Stimulated activated CD8-positive, alpha-beta memory T cell treated with anti-CD3 and anti-CD28 coated beads, Interleukin-12 subunit alpha, Interleukin-12 subunit beta, amount 100 ng/mL, for 24 hours (primary cell): ENCODE results near the gene TRIL.

Experiments used
- DNase-seq: peaks from one replicate; pipeline ENCODE4 v3.0.0-alpha.2; 2020; ENCODE audit errors: extremely low read depth

TRIL gene, protein sequence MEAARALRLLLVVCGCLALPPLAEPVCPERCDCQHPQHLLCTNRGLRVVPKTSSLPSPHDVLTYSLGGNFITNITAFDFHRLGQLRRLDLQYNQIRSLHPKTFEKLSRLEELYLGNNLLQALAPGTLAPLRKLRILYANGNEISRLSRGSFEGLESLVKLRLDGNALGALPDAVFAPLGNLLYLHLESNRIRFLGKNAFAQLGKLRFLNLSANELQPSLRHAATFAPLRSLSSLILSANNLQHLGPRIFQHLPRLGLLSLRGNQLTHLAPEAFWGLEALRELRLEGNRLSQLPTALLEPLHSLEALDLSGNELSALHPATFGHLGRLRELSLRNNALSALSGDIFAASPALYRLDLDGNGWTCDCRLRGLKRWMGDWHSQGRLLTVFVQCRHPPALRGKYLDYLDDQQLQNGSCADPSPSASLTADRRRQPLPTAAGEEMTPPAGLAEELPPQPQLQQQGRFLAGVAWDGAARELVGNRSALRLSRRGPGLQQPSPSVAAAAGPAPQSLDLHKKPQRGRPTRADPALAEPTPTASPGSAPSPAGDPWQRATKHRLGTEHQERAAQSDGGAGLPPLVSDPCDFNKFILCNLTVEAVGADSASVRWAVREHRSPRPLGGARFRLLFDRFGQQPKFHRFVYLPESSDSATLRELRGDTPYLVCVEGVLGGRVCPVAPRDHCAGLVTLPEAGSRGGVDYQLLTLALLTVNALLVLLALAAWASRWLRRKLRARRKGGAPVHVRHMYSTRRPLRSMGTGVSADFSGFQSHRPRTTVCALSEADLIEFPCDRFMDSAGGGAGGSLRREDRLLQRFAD

DNA sequence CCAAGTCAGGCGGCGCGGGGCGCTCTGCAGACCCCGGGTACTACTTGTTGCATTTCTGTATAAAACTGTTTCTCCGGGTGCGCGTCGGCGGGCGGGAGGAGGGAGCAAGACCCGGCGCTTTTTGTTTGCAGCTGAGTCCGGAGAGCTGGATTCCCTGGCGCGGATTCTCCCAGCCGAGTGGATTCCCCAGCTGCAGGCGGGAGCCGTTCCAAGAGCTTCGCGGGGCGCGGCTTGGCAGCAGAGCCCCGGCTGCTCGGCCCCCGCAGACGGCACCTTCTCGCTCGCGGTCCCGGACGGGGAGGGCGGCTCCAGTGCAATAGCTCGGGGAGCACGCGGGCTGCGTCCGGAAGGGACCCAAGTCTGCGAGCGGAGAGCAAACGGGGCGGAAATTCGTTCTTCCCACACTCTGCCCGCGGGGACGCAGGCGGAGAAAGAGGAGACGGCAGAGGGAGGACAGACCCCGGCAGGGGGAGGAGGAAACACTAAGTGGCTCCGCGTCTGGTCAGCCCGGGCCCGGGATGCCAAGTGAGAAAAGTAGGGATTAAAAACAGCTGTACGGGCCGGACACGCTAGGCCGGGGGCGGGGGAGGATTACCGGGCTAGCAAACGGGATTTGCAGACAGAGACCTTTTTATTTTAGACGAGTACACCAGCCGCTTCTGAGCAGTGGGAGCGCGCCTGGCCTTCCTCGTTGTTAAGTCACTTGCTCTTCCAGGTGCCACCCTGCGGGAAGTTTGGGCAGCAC is at the start of gene TRIL:
TRIL (minus strand) TSS at position 96 of the 745 bp plus-strand sequence. CDS start 284 bp downstream, outside the sequence.
- DNase-seq, result no peak

DNA sequence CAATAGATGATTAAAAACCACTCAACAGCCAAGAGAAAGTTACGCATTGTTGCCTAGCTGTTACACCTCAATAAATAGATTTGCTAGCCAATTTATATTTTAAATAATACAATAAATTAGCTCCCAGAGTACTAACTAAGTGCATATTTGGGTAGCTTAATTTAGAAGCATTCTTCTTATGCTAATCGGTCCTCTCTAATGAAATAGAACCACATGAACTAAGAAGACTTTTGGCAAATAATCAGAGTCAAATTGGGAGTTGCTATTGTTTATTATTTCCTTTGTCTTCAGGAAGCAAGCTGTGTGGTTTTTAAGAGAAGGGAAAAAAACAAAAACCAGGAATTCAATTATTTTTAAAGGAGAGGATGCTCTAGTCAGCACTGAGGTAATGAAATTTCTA is 49.0 kb upstream of the TRIL start:
- no peak for DNase-seq

DNA sequence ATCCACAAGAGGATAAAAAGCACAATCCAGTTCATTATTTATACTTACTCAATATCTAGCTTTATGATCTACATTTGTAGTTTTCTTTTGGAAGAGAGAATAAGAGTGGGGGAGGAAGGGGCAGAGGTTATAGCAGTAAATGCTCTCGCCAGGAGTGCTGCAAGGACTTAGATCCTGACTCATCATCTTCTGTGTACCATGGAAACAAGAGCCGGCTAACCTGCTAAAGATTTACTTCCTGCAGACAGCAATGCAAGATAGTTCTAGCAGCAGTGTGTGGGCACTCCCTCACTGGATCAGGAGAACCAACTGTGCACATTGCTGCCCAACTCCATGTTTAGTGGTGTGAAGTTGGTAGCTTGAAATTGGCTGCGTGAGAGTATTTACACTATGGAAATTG is 47.7 kb upstream of the TRIL start:
- DNase-seq, result no peak

DNA sequence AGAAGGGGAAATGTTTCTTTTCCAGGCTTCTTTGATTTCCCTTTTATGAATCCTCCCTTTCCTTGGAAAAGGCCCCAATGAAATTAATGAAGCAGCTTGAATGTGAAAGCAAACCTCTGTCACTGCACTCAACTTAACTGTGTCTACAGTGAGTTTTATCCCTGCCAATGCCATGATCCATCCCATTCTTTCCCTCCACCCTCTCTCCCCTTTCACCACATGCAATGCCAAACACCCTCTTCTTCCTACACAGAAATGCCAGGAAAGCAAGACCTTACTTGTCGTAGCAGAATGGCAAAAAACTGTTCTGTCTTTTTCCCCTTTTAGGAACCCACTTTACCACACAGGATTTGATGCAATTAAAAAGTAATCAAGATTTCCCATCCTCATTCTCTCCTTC is 47.3 kb upstream of the TRIL start:
- DNase-seq, result no peak

DNA sequence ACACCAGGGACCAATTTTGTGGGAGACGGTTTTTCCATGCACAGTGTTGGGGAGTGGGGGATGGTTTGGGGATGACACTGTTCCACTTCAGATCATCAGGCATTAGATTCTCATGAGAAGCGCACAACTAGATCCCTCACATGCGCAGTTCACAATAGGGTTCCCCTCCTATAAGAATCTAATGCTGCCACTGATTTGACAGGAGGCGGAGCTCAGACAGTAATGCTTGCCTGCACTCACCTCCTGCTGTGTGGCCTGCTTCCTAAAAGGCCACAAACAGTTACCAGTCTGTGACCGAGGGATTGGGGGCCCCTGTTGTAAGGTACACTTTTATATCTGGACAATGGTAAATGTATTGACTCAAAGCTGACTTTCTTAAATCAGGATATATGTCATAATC is 45.6 kb upstream of the TRIL start:
- no peak for DNase-seq

DNA sequence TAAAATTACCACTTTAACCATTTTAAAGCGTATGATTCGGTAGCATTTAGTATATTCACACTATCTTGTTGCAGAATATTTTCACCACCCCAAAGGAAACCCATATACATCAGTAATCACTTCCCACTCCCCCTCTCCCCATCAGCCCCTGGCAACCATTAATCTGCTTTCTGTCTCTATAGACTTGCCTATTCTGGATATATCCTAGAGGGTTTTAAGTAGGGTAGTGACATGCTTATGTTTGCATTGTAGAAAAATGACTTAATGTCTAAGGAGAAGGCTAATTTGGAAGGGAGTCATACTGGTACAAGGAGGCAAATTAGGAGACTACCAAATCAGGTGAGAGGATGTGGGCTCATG is 42.6 kb upstream of the TRIL start:
- no peak for DNase-seq

DNA sequence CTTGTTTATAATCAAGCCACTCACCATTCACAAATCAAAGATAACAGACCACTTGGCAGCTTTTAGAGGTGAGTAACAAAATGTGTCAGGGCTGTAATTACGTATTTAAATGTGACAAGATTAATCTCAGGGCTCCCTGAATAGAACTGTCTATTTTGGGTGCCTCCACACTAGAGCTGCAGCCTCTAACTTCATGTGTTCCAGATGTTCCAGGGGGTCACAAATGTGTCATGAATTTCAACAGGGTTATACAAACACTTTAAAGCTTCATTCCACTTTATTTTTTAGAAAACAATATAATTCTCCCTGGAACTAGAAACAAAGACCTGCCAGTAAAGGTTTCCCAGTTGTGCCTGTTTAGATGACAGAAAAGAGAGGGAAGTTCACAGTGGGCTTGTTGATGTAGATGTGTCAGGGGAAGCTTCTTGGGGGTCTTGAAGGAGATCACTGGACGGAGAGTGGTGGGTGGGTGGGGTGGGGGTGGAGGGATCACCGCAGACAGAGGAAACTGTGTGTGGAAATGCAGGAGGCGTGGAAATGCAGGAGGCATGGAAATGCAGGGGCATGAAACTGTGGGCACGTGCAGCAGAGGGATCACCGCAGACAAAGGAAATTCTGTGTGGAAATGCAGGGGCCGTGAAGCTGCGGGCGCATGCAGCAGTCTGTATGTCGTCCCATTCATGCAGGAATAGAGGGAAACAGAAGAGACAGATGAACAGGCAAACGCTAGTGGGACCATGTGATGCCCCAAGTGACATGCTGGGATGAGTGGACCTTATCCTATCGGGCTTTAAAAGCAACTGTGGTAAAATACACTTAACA is 42.0 kb upstream of the TRIL start:
- DNase-seq, result no peak

DNA sequence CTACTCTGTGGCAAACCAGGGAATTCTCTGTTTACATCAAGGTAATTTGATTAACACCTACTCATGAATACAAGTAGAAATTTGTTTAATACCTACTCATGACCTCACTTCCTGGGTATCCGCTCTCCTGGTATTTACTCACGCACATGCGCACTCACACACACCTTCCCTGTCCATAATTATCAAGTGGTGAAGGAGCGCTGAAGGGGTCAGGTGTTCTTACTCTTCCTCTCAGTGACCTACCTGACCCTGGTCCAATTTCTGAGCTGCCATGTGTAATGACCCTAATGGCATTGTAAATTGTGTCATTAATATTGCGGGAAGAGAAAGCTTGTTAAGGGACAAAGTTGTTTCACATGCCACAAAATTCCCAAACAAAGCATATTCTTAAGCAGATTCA is 41.3 kb upstream of the TRIL start:
- no peak for DNase-seq

DNA sequence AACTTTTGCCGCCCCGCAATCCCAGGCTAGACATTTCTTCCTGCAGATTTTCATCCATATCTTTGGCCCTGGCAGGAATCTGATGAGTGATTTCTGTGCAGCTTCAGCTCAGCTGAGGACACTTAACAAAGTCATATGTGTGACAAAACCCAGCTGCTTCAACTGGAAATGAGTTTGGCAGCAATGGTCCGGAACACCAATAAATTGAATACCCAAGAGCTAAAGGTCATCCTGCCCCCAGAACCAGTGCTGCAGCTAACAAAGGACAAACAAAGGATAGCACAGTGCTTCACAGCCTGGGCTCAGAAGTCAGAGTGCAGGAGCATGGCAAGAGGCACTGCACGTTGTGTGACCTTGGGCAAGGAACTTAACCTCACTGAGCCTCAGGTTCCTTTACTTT is 40.0 kb upstream of the TRIL start:
- DNase-seq, result no peak

DNA sequence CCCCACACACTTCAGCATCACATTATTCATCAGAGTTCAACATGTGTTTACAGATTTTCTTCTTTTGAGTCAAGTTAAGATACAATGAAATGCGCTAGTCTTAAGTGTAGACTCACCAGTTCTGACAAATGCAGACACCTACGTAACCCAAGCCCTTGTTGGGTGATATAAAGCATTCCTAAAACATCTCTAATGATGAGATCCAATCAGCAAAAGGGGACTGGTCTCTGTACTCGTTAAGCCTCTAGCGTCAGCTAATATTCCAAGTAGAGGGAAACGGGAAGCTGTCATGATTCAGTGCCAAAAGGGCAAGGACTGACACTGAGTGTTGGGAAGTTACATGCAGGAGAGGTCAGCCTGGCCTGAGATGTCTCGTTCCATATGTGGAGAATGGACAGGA is 38.7 kb upstream of the TRIL start:
- DNase-seq, result no peak

DNA sequence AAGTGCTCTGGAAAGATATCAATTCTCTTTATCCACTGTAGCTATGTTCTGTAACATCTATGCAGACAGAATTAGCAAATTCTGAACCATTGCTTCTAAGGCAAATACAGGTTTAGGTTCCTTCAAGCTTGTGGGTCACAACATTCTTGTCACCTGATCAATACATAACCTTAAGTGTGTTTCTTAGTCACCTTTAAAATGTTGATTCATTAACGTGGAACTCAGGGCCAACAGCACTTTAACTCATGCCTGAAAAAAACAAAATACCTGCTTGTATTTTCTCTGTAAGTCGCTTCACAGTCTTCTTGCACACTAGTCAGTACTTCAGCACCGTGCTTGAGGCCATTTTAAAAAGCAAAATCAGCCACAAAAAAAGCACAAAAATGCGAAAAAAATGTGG is 35.2 kb upstream of the TRIL start:
- DNase-seq, result no peak

DNA sequence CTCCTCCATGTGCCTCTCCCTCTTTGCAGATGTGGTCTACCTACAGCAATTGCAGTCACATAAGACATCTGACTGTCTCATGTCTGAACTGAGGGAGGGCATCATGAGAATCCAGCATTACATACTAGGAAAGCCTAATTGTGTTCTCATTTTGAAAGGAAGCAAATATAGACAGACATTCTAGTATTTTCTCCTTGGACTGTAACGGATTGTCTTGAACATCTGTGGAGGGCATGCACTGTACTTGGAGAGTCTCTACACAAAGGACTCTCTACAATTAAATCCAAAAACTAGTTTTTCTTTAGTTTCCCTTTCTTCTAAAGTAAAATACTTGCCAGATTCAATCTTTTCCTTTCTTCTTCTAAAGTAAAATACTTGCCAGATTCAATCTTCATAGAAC is 34.7 kb upstream of the TRIL start:
- no peak for DNase-seq

DNA sequence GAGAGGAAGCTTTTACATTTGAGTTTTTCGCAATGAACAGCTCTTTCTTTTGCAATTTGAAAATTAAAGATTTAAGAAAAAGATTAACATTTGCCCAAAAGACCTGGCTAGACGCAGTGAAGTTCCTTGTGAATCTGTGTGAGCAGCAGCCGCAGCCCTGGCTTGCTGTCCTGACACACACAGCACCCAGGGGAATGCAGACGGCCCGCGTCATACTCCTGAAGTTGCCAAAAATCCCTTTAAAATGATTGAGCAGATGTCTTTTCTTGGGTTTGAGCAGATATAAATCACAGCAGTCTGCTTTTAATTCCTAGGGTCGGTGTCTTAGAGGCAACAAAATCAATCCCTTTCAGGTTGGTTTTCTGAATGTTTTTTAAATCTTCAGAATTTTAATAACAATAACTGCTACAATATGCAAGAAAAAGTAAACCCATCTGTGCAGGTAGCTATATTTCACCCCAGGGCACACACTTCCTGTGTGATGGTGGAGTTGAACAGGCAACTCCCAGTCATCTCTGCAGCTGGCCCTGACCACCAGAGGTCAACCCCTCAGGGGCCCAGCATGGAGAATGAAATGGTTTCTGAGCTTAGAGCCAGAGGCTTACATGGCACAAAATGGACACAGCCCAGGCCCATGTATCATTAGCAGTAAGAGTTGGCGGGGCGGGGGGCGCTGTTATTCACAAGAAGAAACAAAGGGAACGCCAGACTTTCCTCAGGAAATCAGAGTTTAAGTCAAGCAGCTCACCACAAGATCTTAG is 32.2 kb upstream of the TRIL start:
- no peak for DNase-seq

DNA sequence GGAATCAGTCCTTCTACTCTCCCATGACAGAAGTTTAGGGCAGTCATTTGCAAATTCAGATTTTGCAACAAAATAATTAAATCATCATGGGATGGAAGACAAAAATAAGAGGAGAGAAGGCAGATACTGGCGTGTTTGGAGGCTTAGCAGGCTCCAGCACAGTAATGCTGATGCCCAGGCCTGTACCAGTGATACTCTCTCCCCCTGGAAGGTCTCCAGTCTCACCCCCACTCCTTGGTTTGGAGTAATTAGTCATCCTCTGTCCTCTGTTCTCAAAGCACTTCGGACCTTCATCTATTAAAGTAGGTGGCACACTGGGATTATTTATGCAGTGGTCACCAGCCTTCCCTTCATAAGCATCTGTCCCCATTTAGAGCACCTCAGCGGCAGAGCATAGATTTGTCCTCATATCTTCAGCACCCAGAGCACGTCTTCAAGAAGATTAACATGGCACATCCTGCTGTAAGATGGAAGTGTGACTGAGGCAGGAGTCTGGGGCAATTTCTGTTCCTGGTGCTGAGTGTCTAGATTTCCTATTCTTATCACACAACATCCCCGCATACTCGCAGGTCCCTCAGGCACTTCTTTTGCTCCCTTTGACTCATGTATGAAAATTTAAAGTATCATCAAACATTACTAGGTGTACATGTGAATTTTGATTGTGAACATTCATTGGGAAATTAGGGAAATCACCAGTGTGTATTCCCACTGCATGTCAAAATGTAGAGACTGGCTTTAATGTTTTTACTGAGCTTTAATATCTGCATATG is 31.3 kb upstream of the TRIL start:
- DNase-seq, result no peak

DNA sequence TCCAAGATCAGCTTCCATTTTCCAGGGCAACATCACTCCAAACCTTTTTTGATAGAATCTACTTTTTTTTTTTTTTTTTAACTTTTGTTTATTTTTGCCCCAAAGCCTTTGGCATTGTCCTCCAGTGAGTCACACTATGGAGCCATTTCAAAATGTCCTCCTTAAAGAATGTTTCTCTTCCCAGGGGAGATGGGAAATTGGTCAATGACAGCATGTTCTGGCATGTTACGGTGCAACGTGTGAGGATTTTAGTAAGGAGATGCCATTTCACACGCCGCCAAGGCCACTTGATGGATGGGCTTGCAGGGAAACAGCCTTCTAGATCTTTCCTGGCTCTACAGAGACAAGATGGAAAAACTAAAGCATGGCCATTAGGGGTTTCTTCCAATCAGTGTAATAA is 30.7 kb upstream of the TRIL start:
- no peak for DNase-seq

DNA sequence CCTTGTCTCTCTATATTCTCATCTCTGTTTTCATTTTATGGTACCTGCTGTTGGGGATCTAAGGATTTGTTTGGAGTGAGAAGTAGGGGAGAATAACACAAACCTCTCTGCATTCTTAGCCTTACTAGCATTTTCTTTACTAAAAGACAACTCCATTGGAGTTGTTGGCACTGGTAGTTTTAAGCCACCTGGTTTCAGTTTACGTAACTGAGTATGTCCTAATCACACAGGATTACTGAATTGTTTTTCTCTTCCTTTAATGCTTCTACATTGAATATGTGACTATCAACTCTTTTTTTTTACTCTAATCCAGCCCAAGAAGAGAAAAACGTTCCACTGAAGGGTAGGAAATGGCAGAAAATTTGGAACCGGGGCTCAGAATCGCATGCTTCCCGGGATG is 30.0 kb upstream of the TRIL start:
- DNase-seq, result no peak

DNA sequence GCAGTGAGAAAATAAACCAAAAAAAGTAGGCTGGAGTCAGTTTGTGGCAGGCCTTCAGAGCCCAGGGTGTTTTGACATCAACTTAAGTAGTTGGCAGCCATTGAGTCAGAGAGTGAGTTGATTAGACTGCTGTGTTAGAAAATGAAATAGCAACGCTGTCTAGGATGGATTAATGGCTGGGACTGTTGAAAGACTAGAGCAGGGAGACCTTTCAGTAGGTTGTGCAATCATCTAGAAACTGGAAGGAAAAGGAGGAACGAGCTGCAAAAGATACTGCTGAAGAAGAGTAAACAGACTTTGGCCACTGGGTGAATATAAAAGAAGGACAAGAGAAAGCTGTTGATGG is 28.6 kb upstream of the TRIL start:
- no peak for DNase-seq

DNA sequence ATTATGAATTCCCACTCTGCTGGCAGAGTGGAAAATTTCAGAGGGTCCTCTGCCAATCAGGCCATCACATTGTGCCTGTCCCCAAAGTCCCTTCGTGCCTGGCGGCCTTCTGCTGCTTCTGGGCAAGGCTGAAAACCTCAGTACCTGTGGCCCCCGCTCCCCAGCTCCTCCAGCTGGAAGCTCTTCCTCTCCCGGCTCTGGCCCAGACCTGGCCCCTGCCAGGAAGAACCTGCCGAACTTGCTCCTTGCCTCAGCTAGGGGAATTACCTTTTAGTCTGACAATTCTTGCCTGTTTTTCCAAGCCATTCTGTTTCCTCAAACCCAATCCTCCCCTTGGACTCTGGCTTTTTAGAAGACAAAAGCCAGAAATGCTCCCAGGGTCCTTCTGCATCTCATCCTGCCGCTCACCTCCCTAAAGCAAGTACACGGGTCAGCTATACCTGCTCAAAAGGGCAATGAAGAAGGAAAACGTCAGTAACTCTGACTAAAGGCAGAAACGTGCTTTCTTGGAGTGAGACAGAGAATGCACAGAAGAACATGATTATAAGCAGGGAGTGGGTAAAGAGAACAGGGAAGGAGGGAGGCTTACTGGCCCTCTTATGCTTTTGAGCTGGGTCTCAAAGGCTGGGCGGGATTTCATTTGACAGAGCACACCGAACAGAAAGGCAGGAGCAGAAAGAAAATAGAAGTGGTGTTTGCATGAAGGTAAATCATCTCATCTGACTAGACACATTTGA is 28.1 kb upstream of the TRIL start:
- DNase-seq, result no peak

DNA sequence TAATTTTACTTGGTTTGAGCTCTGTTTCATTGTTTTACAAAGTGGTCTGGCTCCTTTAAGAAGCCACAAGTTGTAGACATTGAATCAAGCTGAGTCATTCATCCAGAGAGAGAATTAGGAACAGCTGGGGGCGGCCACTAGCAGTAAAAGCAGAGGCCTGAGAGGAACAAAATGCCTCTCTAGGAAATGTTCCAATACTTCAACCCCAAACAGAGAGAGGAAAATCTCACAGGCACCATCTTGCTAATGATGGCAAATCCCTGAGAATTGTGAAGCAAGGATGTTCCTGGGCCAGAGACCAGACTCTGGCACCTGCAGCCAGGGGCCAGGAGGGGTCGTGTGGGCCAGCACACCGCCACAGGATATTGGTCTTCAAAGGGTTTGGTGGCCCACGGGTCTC is 26.5 kb upstream of the TRIL start:
- DNase-seq, result no peak

DNA sequence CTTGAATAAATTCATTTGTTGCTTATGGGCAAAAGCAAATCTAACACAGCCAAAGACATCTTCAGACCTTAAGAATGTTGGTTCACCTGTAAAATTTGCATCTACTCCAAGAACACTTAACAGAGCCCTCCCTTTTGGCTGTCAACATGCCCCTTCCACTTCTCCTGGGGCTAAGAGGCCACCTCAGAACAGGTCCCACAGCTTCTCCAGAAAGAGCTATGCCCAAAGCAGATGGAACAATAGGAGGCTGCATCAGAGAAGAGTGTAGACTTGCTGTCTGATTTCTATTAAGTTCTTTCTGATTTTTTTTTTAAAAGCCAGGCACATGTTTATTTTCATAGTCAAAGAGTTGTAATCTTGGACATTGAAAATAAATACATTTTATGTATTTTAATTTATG is 26.1 kb upstream of the TRIL start:
- DNase-seq, result no peak
